GM12801 (cell line): ENCODE results near the gene CDH4.

ENCODE experiments used
- CTCF ChIP-seq: IDR thresholded peaks from one replicate; pipeline ENCODE4 v1.5.1; 2011; ENCODE audit warnings: control low read depth; ENCODE audit not compliant: insufficient read length; ENCODE audit errors: extremely low read depth

Gene CDH4

DNA sequence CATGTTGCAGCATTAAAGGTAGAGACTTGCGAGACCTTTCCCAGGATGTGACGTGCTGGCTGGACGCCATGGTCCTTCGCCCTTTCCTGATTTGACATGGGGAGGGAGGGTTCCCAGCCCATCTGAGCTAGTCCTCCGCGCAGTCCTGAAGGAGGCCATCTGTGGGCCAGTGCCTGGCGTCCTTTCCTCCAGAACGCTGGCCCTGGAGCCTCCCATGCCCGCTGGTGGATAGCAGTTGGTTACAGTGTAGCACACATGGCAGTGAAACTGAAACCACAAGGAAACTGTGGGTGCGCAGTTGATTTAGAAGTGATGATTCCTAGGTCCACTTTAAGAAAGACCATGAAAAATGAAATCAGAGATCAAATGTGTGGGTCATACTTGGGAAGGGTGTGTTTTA is 193.7 kb downstream of the CDH4 start:
- TF ChIP-seq CTCF: no peak

- no peak for TF ChIP-seq CTCF
Measured at GRCh38 chr20:61447952-61448351, 195.9 kb downstream of the CDH4 start.

DNA sequence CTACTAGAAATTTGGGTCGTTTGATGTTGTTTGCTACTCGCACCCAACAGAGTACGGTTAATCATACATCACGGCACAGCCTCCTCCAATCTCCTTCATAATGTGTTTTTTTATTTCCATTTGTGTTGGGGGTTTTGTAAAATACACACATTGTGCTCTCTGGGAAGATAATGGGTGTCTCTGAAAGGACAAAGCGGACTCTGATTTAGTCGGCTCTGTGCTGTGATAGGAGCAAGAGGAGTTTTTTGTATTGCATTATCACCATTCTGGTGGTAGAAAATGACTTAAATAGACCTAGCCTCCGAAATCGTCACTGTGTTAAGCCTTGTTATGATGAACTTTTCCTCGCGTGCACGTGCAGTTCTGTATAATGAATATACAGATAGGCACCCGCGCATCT is 196.3 kb downstream of the CDH4 start:
- no peak for TF ChIP-seq CTCF

GRCh38 chr20:61449057-61449609 is 197.1 kb downstream of the CDH4 start:
- no peak for TF ChIP-seq CTCF

GRCh38 chr20:61449916-61450315 is 197.9 kb downstream of the CDH4 start:
- no peak for TF ChIP-seq CTCF

DNA sequence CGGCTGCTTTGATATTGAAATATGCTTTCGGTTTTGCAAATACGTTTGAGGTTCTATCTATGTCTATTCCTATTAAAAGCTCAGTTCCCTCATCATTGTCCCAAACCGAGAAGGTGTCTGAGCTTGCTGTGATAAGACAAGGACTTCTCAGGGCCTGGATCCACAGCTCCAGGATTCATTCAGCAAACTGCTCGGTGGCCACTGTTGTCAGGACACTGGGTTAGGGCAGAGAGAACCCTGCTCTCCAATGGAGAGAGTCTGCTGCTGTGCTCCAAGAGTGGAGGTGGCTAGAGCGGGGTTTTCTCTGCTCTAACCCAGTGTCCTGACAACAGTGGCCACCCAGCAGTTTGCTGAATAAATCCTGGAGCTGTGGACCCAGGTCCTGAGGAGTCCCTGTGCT is 198.5 kb downstream of the CDH4 start:
- TF ChIP-seq CTCF: no peak

DNA sequence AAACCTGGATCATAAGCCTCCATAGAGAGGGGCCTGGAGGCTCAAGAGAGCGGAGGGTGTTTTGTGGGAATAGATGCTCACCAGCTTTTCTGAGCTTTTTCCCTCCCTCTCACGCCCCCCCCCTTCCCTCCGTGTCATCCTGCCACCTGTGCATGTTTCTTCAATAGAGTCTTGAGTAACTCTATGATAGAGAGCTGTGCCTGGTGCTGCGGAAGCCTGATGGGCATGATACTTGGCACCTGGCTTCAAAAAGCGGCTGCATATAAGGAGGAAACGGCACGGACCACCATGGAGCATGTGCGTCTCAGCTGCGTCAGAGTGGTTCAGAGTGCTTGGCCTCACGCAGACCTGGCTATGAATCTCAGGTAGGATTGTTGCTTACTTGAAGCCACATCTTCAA is 198.9 kb downstream of the CDH4 start:
- TF ChIP-seq CTCF: no peak

DNA sequence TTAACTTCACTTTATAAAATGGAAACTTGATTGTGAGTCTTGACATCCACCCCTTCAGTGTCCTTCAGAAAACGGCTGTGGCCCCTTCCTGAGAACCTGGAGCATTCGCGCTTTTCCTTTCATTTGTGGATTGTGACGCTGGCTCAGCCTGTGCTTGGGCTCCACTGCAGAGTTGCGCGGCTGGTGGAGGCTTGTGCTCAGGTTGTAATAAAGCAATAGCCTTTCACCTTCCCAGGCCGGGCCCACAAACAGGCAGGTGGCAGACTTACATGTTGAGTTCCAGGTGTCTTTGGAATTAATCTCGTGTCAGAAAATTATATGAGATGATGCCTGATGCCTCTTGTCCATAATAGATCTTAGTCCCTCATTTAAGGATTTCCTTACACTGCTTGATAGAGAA is 199.9 kb downstream of the CDH4 start:
- TF ChIP-seq CTCF: no peak
